Muscle of arm (tissue), 14 donors: ENCODE results near the gene PCDHB1. TPM values are rescaled to one million over a fixed set of nuclear protein-coding genes. Genes with fewer than 3 reads are reported as not detected.

Experiments used
- DNase-seq: peaks from one replicate; pipeline ENCODE4 v3.0.0-alpha.2; 2013
- long read RNA-seq, 11 donors: transcript quantifications; one replicate each; lab custom pipeline, GENCODE V29; 2026
- polyA plus RNA-seq, 12 donors: library from polyadenylated mRNA; unstranded; fragments of 120-200 nt; gene quantifications; one replicate each; pipeline ENCODE4 v1.2.1, GENCODE V29; 2013; ENCODE audit not compliant: insufficient read length in 12 of 12

PCDHB1 gene, protein sequence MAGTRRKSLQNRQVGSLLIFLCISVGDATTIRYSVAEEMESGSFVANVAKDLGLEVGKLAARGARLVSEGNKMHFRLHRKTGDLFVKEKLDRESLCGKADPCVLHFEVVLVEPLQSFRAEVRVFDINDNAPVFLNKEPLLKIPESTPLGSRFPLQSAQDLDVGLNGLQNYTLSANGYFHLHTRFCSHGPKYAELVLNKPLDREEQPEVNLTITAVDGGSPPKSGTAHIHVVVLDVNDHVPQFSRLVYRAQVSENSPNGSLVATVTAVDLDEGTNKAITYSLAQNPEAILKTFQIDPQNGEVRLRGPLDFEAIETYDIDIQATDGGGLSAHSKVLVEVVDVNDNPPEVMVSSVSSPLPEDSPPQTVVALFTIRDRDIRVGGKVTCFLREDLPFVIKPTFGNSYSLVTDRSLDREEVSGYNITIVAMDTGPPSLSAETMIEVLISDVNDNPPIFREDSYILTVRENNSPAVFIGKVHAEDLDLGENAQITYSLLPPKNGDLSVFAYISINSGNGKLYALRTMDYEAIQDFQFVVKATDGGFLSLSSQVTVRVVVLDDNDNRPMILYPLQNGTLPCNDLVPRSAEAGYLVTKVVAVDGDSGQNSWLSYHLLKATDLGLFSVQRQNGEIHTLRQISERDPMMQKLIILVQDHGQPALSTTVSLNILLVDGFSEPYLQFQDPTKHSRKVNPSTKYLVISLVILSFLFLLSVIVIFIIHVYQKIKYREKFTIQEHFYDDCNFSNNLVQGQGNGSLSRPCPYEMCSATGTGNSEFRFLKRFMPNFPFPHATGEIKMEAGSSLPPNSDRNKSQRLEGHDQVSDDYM
- polyA plus RNA-seq, result under 1 TPM in 10 of 12 donors, not detected in 2; 0.05 to 0.23 (median 0.11) TPM
- long read RNA-seq, donor 1, full-length matches to known transcripts, result 1 of 1 reads
- long read RNA-seq, donor 1, partial matches to known transcripts, result 0 of 1 reads
- long read RNA-seq, donor 1, other reads (novel, unspliced or antisense), result 0 of 1 reads
- long read RNA-seq, donor 2, result 0 reads
- long read RNA-seq, donor 3, result 0 reads
- long read RNA-seq, donor 4, result 0 reads
- long read RNA-seq, donor 5, result 0 reads
- long read RNA-seq, donor 6, full-length matches to known transcripts, result 1 of 1 reads
- long read RNA-seq, donor 6, partial matches to known transcripts, result 0 of 1 reads
- long read RNA-seq, donor 6, other reads (novel, unspliced or antisense), result 0 of 1 reads
- long read RNA-seq, donor 7, result 0 reads
- long read RNA-seq, donor 8, full-length matches to known transcripts, result 1 of 1 reads
- long read RNA-seq, donor 8, partial matches to known transcripts, result 0 of 1 reads
- long read RNA-seq, donor 8, other reads (novel, unspliced or antisense), result 0 of 1 reads
- long read RNA-seq, donor 9, result 0 reads
- long read RNA-seq, donor 10, full-length matches to known transcripts, result 1 of 1 reads
- long read RNA-seq, donor 10, partial matches to known transcripts, result 0 of 1 reads
- long read RNA-seq, donor 10, other reads (novel, unspliced or antisense), result 0 of 1 reads
- long read RNA-seq, donor 11, result 0 reads

- no peak for DNase-seq
These were observed at the start of gene PCDHB1 for GRCh38 chr5:141050622-141051520. PCDHB1 (plus strand) TSS chr5:141051374; CDS start chr5:141051471, 97 bp downstream.

DNA sequence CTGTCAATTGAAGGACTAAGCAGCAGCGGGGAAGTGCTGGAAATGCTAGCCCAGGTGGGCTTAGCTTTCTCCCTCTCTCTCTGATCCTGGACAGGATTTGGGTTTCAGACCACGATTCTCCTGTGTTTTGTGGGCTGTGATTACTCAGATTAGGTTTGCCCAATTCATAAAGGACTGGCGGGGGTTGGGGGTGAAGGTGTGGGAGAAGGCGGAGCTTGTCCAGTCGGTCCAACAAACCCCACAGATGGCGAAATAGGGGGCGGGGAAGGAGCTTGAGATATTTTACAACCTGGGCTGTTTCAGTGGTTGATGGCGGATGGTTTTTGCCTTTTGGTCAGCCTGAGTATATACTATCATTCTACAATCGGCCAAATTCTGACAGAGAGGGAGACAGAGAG is 49.7 kb upstream of the PCDHB1 start:
- no peak for DNase-seq

DNA sequence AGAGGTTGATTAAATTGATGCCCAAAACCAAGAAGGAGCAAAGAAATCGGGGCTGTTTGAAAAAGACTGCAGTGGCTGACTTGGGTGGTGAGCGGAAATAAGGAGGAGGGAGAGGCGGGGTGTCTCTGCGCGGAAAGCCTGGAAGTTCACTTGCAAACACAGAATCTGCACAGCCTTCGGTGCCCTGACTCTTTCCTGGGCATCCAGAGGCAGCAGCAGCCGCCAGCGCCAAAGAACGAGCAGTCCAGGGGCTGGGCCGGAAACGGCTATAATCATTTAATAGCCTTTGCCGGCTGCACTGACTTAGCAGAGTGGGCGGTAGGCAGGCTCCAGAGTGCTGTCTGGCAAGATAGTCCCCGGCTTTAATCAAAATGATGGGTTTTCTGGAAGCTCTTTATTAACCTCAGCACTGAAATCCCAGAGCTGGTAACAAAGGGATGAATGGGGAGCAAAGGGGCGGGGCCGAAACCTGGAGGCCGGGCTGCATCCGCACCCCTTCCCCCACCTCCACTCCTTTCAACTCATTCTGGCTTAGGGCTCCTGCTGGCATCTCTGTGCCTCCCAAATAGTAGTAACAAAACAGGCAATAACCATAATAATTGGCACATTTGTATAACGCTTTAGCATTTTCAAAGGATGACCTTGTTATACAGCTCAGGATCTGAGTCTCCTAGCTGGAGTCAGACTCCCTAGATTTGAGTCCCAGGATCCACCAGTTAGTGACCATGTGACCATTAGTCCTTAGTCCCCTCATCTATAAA is 49.1 kb upstream of the PCDHB1 start:
- no peak for DNase-seq

DNA sequence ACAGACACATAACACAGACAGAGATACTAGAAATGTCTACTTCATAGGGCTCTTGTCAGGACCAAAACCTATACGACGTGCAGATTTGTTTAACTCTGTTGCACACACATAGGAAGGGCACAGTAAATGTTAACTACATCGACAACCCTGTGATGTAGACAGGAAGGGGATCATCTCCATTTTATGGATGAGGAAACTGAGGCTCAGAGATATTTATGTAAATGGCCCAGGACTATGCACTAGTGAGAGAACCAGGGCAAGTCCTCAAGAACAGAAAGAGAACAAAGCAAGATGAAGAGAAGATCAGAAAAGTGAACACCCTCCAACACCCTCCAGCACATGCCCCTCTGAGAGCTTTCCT is 48.6 kb upstream of the PCDHB1 start:
- no peak for DNase-seq

DNA sequence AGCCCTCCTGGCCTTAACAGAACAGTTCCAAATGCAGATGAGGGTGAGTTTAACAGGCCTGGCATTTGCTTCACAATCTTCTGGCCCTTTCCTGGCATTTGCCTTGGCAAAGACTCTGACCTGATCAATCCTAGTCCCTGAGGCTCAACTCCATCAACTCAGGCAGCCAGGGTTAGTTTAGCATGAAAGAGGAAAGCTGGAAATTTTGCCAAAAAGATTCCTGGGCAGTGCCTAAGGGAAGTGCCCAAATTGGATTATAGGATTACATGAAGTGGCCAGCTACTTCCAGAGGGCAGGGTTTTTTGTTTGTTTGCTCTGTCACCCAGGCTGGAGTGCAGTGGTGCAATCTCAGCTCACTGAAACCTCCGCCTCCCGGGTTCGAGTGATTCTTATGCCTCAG is 48.1 kb upstream of the PCDHB1 start:
- no peak for DNase-seq

- no peak for DNase-seq
These were observed 47.2 kb upstream of the PCDHB1 start for GRCh38 chr5:141003791-141004611.

- no peak for DNase-seq
These were observed 43.4 kb upstream of the PCDHB1 start for GRCh38 chr5:141007791-141008190.

DNA sequence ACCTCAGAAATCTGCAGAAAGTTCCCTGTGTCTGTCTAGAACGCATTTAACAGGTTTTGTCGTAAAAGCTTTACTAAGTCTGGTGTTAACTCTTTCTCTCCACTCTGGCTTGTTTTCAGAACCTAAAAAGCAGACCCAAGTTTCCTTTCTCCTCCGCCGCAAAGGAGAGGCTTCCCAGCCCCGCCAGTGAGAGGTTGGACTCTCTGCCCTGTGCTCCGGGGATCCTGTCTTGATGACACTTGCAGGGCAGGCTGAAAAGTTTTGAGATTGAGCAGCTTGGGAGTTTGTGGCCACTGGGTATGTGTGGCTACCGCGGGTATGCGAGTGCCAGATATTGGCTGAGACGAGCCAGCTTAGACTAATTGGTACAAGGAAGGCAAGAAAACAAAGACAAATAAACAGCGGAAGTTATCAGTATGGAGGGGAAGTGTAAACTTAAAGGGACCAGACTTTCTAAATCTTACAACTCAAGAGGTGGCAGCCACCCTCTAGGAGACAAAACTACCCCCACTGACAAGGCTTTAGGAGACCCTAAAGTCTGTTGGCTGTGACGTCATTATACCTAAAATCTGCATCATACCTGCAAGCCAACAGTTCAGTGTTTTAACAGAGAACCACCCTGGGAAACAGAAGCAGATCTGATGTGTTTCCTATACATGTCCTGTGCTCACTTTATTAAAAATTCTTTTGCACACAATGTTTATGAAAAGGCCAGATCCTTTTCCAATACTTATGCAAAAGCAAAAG is 41.0 kb upstream of the PCDHB1 start:
- DNase-seq, result no peak

GRCh38 chr5:141017943-141018342 is 33.2 kb upstream of the PCDHB1 start:
- DNase-seq, result no peak

- DNase-seq, result no peak
These were observed 28.8 kb upstream of the PCDHB1 start for GRCh38 chr5:141022384-141022783.

DNA sequence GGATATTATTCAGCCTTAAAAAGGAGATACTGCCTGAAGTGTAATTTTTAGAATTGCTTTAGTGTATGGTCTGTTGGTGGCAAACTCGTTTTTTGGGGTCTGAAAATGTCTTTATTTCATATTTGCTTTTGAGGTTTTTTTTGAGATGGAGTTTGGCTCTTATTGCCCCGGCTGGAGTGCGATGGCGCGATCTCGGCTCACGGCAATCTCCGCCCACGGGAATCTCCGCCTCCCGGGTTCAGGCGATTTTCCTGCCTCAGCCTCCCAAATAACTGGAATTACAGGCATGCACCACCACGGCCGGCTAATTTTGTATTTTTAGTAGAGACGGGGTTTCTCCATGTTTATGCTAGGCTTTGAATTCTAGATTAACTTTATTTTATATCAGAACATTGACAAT is 20.2 kb upstream of the PCDHB1 start:
- DNase-seq, result no peak

DNA sequence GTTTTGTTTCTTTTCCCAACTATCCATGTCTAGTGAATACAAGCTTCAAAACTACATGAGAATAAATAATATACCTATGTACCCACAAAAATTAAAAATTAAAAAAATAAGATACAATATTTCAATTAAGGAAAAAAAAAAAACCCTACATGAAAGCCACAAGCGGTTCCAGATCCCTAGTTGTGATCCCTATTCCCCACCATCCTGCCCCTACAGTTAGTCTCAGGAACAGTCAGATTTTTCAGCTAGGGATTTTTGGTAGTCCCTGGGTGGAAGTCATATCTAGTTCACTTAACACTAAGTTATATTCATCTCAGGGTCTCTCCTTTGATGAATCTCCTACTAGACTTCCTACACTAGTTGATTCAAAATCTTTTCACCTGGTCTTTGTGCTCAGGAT is 18.5 kb upstream of the PCDHB1 start:
- DNase-seq, result no peak

GRCh38 chr5:141039061-141039460 is 12.1 kb upstream of the PCDHB1 start:
- DNase-seq, result no peak

GRCh38 chr5:141039517-141039916 is 11.7 kb upstream of the PCDHB1 start:
- no peak for DNase-seq

- DNase-seq, result no peak
These were observed 10.9 kb upstream of the PCDHB1 start for GRCh38 chr5:141040093-141040770.

DNA sequence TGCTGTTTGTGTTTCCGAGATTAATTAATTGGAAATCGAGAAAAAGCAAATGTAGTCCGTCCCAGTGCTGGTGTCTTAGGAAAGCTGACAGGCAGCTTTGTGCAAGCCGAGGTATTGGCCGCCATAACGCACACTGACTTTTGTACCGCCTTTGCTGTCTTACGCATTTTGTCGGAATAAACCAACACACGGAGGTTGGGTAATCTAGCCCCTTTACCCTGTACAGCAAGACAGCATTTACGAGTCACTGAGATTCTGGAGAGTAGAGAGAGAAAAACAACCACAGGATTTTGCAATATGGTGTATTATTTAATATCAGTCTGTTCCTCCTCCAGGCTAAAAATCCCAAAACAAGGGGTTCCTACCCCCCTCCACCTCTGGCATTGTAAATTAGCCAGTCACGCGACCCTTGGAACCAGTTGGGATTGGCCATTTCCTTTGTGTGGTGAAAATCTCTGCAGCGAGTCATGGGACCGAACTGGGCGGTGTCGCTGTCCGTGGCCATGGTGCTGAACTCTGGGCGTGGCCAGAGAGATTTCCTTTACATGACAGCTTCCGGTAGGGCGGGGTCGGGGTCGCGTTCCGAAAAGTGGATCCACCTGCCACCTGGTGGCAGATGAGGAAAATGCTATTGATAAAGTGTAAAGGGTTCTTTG is 10.3 kb upstream of the PCDHB1 start:
- DNase-seq, result peak; percentile 84

GRCh38 chr5:141041427-141041785 is 9.8 kb upstream of the PCDHB1 start:
- no peak for DNase-seq
